Endothelial cell (in vitro differentiated cells): ENCODE measurements around the gene SYNE2. TPM values are rescaled to one million over a fixed set of nuclear protein-coding genes. Genes with fewer than 3 reads are reported as not detected.

ENCODE experiments used
- DNase-seq: peaks from one replicate; pipeline ENCODE4 v3.0.0; 2021; ENCODE audit warnings: low spot score
- H3K27ac Mint-ChIP-seq: one replicate; pipeline ENCODE4 v1.8.0; 2021; ENCODE audit warnings: mixed read lengths, inconsistent platforms; ENCODE audit not compliant: unreplicated experiment
- H3K27me3 Mint-ChIP-seq: one replicate; pipeline ENCODE4 v1.8.0; 2021; ENCODE audit warnings: mild to moderate bottlenecking, moderate library complexity, mixed read lengths, inconsistent platforms; ENCODE audit not compliant: unreplicated experiment
- H3K36me3 Mint-ChIP-seq: one replicate; pipeline ENCODE4 v1.8.0; 2021; ENCODE audit warnings: mild to moderate bottlenecking, low read depth, mixed read lengths, inconsistent platforms; ENCODE audit not compliant: unreplicated experiment
- H3K4me1 Mint-ChIP-seq: one replicate; pipeline ENCODE4 v1.8.0; 2021; ENCODE audit warnings: mild to moderate bottlenecking, mixed read lengths, inconsistent platforms; ENCODE audit not compliant: unreplicated experiment
- H3K4me3 Mint-ChIP-seq: one replicate; pipeline ENCODE4 v1.8.0; 2021; ENCODE audit warnings: mild to moderate bottlenecking, mixed read lengths, inconsistent platforms; ENCODE audit not compliant: unreplicated experiment
- H3K9me3 Mint-ChIP-seq: one replicate; pipeline ENCODE4 v1.8.0; 2021; ENCODE audit warnings: mixed read lengths, inconsistent platforms; ENCODE audit not compliant: unreplicated experiment
- total RNA-seq: library from RNA; stranded (reverse); fragmentation: NEBNext Ultra II Directional; extraction: Animal tissue kit (Norgen Biotek cat#: 25700); gene quantifications from one replicate; pipeline ENCODE4 v1.2.1, GENCODE V29; 2021; ENCODE audit not compliant: unreplicated experiment
- TF ChIP-seq, protein P1 (sequence below): fragments of 200-600 bp; sonication (generic); IDR thresholded peaks from one replicate; pipeline ENCODE4 v1.5.0; 2021; ENCODE audit warnings: antibody characterized with exemption; ENCODE audit not compliant: unreplicated experiment

SYNE2 gene
- total RNA-seq, 1 donor from 2014 or later: 35.9 TPM

DNA sequence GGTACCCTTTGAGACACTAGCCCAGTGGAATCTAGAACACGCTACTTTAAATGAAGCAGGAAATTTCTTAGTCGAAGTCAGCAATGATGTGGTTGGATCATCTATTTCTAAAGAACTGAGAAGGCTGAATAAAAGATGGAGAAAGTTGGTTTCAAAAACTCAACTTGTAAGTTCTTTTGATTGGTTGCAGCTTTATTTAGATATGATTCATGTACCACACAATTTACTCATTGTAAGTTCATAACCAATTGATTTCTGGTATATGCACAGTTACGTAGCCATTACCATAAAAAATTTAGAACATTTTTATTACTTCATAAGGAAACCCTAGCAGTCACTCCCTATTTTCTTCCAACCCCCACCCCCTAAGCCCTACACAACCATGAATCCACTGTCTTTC is 129.8 kb downstream of the SYNE2 start:
- DNase-seq: no peak
- no peaks in the 10 kb centered on the region for H3K4me1 Mint-ChIP-seq
- H3K27ac Mint-ChIP-seq: no peak overlapping the region
- H3K4me3 Mint-ChIP-seq: no peak overlapping the region
- H3K36me3 Mint-ChIP-seq: peaks cover 3% of the 10 kb centered on the region
- TF ChIP-seq, protein P1, sequence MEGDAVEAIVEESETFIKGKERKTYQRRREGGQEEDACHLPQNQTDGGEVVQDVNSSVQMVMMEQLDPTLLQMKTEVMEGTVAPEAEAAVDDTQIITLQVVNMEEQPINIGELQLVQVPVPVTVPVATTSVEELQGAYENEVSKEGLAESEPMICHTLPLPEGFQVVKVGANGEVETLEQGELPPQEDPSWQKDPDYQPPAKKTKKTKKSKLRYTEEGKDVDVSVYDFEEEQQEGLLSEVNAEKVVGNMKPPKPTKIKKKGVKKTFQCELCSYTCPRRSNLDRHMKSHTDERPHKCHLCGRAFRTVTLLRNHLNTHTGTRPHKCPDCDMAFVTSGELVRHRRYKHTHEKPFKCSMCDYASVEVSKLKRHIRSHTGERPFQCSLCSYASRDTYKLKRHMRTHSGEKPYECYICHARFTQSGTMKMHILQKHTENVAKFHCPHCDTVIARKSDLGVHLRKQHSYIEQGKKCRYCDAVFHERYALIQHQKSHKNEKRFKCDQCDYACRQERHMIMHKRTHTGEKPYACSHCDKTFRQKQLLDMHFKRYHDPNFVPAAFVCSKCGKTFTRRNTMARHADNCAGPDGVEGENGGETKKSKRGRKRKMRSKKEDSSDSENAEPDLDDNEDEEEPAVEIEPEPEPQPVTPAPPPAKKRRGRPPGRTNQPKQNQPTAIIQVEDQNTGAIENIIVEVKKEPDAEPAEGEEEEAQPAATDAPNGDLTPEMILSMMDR: no peak
- no peaks in the 10 kb centered on the region for H3K9me3 Mint-ChIP-seq
- no peaks in the 10 kb centered on the region for H3K27me3 Mint-ChIP-seq

DNA sequence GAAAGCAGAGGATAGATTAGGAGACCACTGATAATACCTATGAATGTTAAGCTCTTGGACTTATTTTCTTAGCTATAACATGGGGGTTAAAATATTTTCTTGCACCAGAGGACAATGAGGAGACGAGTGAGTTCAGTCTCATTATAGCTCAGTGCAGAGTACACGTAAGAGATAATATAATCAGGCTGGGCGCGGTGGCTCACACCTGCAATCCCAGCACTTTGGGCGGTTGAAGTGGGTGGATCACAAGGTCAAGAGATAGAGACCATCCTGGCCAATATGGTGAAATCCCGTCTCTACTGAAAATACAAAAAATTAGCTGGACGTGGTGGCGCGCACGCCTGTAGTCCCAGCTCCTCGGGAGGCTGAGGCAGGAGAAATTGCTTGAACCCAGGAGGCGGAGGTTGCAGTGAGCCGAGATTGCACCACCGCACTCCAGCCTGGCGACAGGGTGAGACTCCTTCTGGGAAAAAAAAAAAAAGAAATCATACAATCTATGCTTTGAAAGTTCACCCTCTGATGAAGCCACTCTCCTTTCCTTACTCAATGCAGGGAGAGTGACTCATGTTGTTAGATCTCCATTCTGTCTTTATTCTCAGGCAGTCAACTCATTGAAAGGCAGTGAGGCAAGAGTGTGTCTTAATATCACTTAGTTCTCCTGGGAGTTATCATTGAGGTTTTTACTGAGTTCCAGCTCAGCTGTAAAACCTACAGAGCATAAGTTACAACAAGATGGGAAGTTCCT is 134.2 kb downstream of the SYNE2 start:
- TF ChIP-seq, protein P1: no peak
- Mint-ChIP-seq H3K27me3 (no peaks in the 10 kb centered on the region), H3K9me3 (no peaks in the 10 kb centered on the region), H3K27ac (no peak overlapping the region), H3K4me1 (no peaks in the 10 kb centered on the region), H3K36me3 (peaks cover 1% of the 10 kb centered on the region), H3K4me3 (no peak overlapping the region)
- DNase-seq: no peak

DNA sequence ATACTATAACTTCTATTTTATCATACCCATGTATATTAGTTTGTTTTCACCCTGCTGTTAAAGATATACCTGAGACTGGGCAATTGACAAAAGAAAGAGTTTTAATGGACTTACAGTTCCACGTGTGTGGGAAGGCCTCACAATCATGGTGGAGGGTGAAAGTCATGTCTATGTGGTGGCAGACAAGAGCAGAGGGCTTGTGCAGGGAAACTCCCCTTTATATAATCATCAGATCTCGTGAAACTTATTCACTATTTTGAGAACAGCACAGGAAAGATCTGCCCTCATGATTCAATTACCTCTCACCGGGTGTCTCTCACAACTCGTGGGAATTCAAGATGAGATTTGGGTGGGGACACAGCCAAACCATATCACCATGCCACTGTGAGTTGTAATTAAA is 135.8 kb downstream of the SYNE2 start:
- Mint-ChIP-seq H3K36me3 (peaks cover 4% of the 10 kb centered on the region), H3K27me3 (no peaks in the 10 kb centered on the region), H3K4me3 (no peak overlapping the region), H3K4me1 (no peaks in the 10 kb centered on the region), H3K27ac (no peak overlapping the region), H3K9me3 (no peaks in the 10 kb centered on the region)
- DNase-seq: no peak
- TF ChIP-seq, protein P1: no peak

DNA sequence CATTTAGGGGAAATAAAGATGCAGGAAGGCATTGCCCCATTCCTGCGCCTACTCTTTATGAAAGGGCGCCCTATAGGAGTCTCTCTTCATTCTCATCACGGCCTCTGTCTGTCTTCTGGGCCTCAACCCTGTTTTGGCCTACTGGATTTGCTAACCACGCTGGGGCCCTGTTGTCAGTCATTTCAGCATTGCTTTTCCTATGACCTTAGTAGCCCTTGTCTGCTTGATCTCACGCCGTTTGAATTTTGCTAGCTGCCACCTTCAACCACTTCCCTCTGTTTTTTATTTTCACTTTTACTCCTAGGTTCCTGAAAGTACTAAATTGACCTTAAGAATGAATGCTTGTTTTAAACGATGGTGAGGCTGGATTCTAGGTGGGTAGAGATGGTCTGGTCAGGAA is 139.0 kb downstream of the SYNE2 start:
- H3K27ac Mint-ChIP-seq: no peak overlapping the region
- no peaks in the 10 kb centered on the region for H3K9me3 Mint-ChIP-seq
- TF ChIP-seq, protein P1: no peak
- no peaks in the 10 kb centered on the region for H3K27me3 Mint-ChIP-seq
- no peak overlapping the region for H3K4me3 Mint-ChIP-seq
- H3K4me1 Mint-ChIP-seq: no peaks in the 10 kb centered on the region
- H3K36me3 Mint-ChIP-seq: peaks cover 4% of the 10 kb centered on the region
- DNase-seq: no peak

DNA sequence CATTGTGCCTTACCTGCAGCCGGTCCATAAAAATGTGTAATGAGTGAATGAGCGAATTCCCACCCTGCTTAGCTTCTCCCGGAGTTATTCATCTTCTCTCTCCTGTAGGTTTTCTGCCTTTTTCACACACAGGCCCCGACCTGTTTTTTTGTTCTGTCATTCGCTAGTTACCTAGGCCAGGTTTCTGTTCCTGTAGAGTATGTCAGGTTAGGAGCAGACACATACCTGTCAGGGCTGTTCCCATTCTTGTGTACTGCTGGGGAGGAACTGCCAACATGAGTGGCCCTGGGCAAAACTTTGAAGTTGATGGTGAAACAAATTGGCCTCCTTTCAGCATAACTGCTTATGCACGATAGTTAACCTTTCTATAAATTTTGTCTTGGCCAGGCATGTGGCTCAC is 140.1 kb downstream of the SYNE2 start:
- TF ChIP-seq, protein P1: no peak
- Mint-ChIP-seq H3K36me3 (peaks cover 4% of the 10 kb centered on the region), H3K9me3 (no peaks in the 10 kb centered on the region), H3K27ac (no peak overlapping the region), H3K4me3 (no peak overlapping the region), H3K27me3 (no peaks in the 10 kb centered on the region), H3K4me1 (no peaks in the 10 kb centered on the region)
- DNase-seq: no peak
